ENCODE results near the gene GLIPR2. TPM values are rescaled to one million over a fixed set of nuclear protein-coding genes. Genes with fewer than 3 reads are reported as not detected.

The GLIPR2 gene
- total and polyA plus RNA-seq, 2 of the 13 experiments (the other 11 are each of a cell fraction or from before 2014, with no cell fraction given), result 0.08 to 0.42 TPM

GRCh38 chr9:36148311-36149051, 11.9 kb downstream of the GLIPR2 start:
- CTCF ChIA-PET (ENCODE audit: low intra/inter-chr PET ratio, low total read pairs), result no interaction called here
- in situ Hi-C loops (cut with HindIII; ENCODE audit: extremely low pct_ligation_motif_present, low pct_unique_long_range_greater_than_20kb) (no loop called here), intact Hi-C loops (cut with micrococcal nuclease; ENCODE audit: unreplicated experiment) (no loop called here)
- H3K9ac ChIP-seq (ENCODE audit: insufficient read depth, low read depth, low read length), result no peak overlapping the region
- H3K79me2 ChIP-seq (ENCODE audit: insufficient read depth, low read length), result no peaks in the 10 kb centered on the region
- H3K4me1 ChIP-seq (ENCODE audit: insufficient read depth, low read length), result peaks cover 41% of the 10 kb centered on the region
- peak; percentile 14; the same call in 2 of the 3 replicates for ATAC-seq
- no peak overlapping the region for H3K27ac ChIP-seq (ENCODE audit: extremely low read length, insufficient read depth, low read length)
- no TSS peak for BruUV-seq (replicated peaks)
- POLR2A ChIA-PET, result interaction anchor here (0.6 to 1.4 kb wide), 4 partner anchors 9 to 192 kb away, joined by 3 to 4 read pairs (median 3); partner anchors contain the start of gene CLTA
- peaks cover 3 to 8% of the 10 kb centered on the region in 2 experiments; a peak in 3 of 5 replicates for H3K27me3 ChIP-seq (ENCODE audit: control insufficient read depth in 1 of 2, insufficient read depth in 2 of 2, low read length in 2 of 2)
- no peak for FAIRE-seq
- H3K4me3 ChIP-seq (replicated peaks in 1 of 3; ENCODE audit: insufficient read depth in 1 of 3, low read depth in 2 of 3, low read length in 3 of 3), result no peak overlapping the region
- H2AFZ ChIP-seq (ENCODE audit: low read length), result no peak overlapping the region
- WGBS (ENCODE audit: low lambda C conversion rate), result 4% methylated on average over 6 of the region's 14 CpGs
- peaks cover 11% of the 10 kb centered on the region; the same call in 1 of the 2 replicates for H3K9me3 ChIP-seq (ENCODE audit: low read length)
- no peaks in the 10 kb centered on the region for H3K36me3 ChIP-seq (replicated peaks in 1 of 2; ENCODE audit: control insufficient read depth in 1 of 2, insufficient read depth in 2 of 2, low read length in 2 of 2)
- no peaks in the 10 kb centered on the region for H4K20me1 ChIP-seq (ENCODE audit: insufficient read depth, low read length)
- peak; percentile 63 for DNase-seq (ENCODE audit: low spot score)
- H3K4me2 ChIP-seq (ENCODE audit: low read depth, low read length), result no peak overlapping the region
- TF ChIP-seq ZNF7 (CRISPR knock-in tag; IDR thresholded peaks at IDR 0.05) (no peak), RCOR2 (CRISPR knock-in tag; IDR thresholded peaks at IDR 0.05) (no peak), PCBP1 (IDR thresholded peaks at IDR 0.05; ENCODE audit: borderline replicate concordance, low read depth, low read length) (no peak), HBP1 (CRISPR knock-in tag; IDR thresholded peaks at IDR 0.05; ENCODE audit: low read depth) (no peak), NFAT5 (CRISPR knock-in tag; IDR thresholded peaks at IDR 0.05) (no peak), BRD4 (CRISPR knock-in tag; IDR thresholded peaks at IDR 0.05) (no peak), EED (CRISPR knock-in tag; IDR thresholded peaks at IDR 0.05) (no peak), ZNF30 (CRISPR knock-in tag; IDR thresholded peaks at IDR 0.05) (no peak), NR2F2 (IDR thresholded peaks at IDR 0.05; ENCODE audit: borderline replicate concordance, low read depth) (no peak), ZNF281 (CRISPR knock-in tag; IDR thresholded peaks at IDR 0.05; ENCODE audit: borderline replicate concordance) (peak; percentile 39; the same call in 1 of the 2 replicates), HMG20B (CRISPR knock-in tag; conservative IDR thresholded peaks at IDR 0.05) (no peak), SATB2 (CRISPR knock-in tag; IDR thresholded peaks at IDR 0.05) (no peak), RELA (CRISPR knock-in tag; IDR thresholded peaks at IDR 0.05) (no peak), ZNF24 (IDR thresholded peaks at IDR 0.05) (no peak)
